CD4-positive, alpha-beta T cell (primary cell): ENCODE results near the gene KIAA1755. TPM values are rescaled to one million over a fixed set of nuclear protein-coding genes. Genes with fewer than 3 reads are reported as not detected.

Experiments used
- ATAC-seq: fragments of 200-7000 bp; cut with Tn5 transposase; one replicate; pipeline ENCODE4 v1.10.0; 2022; ENCODE audit warnings: mild to moderate bottlenecking; ENCODE audit not compliant: poor library complexity
- CTCF ChIA-PET: fragments of 350-600 bp; sonication (Branson Sonifier 250); formaldehyde crosslinking; loops from one replicate; lab custom pipeline; 2021; ENCODE audit warnings: antibody characterized with exemption, inconsistent platforms; lab: Charles Lee
- POLR2A ChIA-PET: fragments of 350-600 bp; sonication (Branson Sonifier 250); formaldehyde crosslinking; loops from one replicate; lab custom pipeline; 2021; ENCODE audit warnings: antibody characterized with exemption, inconsistent platforms; lab: Charles Lee
- DNase-seq, 14 experiments: peaks; one replicate each; pipeline ENCODE4 v3.0.0-alpha.2; 2013 to 2020; ENCODE audit warnings: mixed read lengths in 2 of 14
- H3K27ac ChIP-seq, 2 donors: one replicate each; pipeline versions ENCODE4 v1.5.1 to v1.7.0; 2013; ENCODE audit warnings: low read length in 2 of 2, low read depth in 1 of 2, mild to moderate bottlenecking in 1 of 2
- H3K27me3 ChIP-seq, 2 experiments: 1 replicate in 1 of 2; 2 replicates in 1 of 2; pipeline versions ENCODE4 v1.6.1 to v1.7.0; 2013; ENCODE audit warnings: low read length in 2 of 2, control low read depth in 1 of 2, mild to moderate bottlenecking in 1 of 2, moderate library complexity in 1 of 2; ENCODE audit not compliant: insufficient read depth in 2 of 2, control insufficient read depth in 1 of 2
- H3K36me3 ChIP-seq: one replicate; pipeline ENCODE4 v1.6.1; 2013; ENCODE audit warnings: low read length, control low read depth; ENCODE audit not compliant: insufficient read depth
- H3K4me1 ChIP-seq: one replicate; pipeline ENCODE4 v1.6.1; 2013; ENCODE audit warnings: low read length, control low read depth; ENCODE audit not compliant: insufficient read depth
- H3K4me3 ChIP-seq: one replicate; pipeline ENCODE4 v1.5.1; 2013; ENCODE audit warnings: mild to moderate bottlenecking, low read length, moderate library complexity
- H3K9me3 ChIP-seq, 2 experiments: 1 replicate in 1 of 2; 2 replicates in 1 of 2; pipeline versions ENCODE4 v1.6.1 to v1.7.0; 2013; ENCODE audit warnings: low read length in 2 of 2, mild to moderate bottlenecking in 2 of 2, control low read depth in 1 of 2, moderate library complexity in 1 of 2; ENCODE audit not compliant: control insufficient read depth in 1 of 2, insufficient read depth in 1 of 2
- H3K27ac Mint-ChIP-seq: one replicate; pipeline ENCODE4 v1.8.0; 2020; ENCODE audit warnings: mixed read lengths
- H3K27me3 Mint-ChIP-seq: one replicate; pipeline ENCODE4 v1.8.0; 2021; ENCODE audit warnings: mixed read lengths
- H3K36me3 Mint-ChIP-seq: one replicate; pipeline ENCODE4 v1.8.0; 2021; ENCODE audit warnings: low read depth, mixed read lengths
- H3K4me1 Mint-ChIP-seq: one replicate; pipeline ENCODE4 v1.8.0; 2021; ENCODE audit warnings: low read depth, mixed read lengths
- H3K4me3 Mint-ChIP-seq: one replicate; pipeline ENCODE4 v1.8.0; 2020; ENCODE audit warnings: mild to moderate bottlenecking, mixed read lengths
- H3K9me3 Mint-ChIP-seq: one replicate; pipeline ENCODE4 v1.8.0; 2020; ENCODE audit warnings: mixed read lengths
- intact Hi-C, 2 experiments: fragments of 100-400 bp; cut with DNase I in 1 of 2; cut with micrococcal nuclease in 1 of 2; formaldehyde crosslinking; loops; one replicate each; pipeline versions ENCODE4 v1.15.1 to v1.9.0; 2023 to 2025; cut with DNase I, micrococcal nuclease
- total RNA-seq, 174 experiments: library from RNA in 2 of 174; stranded (reverse) in 2 of 174; gene quantifications; one replicate each; pipeline ENCODE4 v1.2.3 and lab custom pipeline; 2021 to 2026
- TF ChIP-seq, protein P1 (sequence below): fragments of 200-600 bp; IDR thresholded peaks from one replicate; pipeline ENCODE4 v1.8.0; 2022; ENCODE audit warnings: antibody characterized with exemption, mild to moderate bottlenecking

The KIAA1755 gene
- total RNA-seq, 2 experiments from 2014 or later: not detected

- H3K27me3 ChIP-seq: peaks cover 0 to 3% of the 10 kb centered on the region in 2 experiments
- no peaks in the 10 kb centered on the region for H3K9me3 ChIP-seq
- Mint-ChIP-seq H3K27ac (no peak overlapping the region), H3K4me3 (no peak overlapping the region), H3K36me3 (no peaks in the 10 kb centered on the region), H3K4me1 (no peaks in the 10 kb centered on the region), H3K9me3 (no peaks in the 10 kb centered on the region), H3K27me3 (peaks cover 15% of the 10 kb centered on the region)
- ChIA-PET POLR2A (no interaction called here), CTCF (no interaction called here)
- DNase-seq (no peak), ATAC-seq (no peak)
- no peaks in the 10 kb centered on the region for H3K4me1 ChIP-seq
- no peaks in the 10 kb centered on the region for H3K36me3 ChIP-seq
- intact Hi-C loops: no loop called here
- no peak overlapping the region for H3K4me3 ChIP-seq
- no peak overlapping the region for H3K27ac ChIP-seq
- TF ChIP-seq, protein P1, sequence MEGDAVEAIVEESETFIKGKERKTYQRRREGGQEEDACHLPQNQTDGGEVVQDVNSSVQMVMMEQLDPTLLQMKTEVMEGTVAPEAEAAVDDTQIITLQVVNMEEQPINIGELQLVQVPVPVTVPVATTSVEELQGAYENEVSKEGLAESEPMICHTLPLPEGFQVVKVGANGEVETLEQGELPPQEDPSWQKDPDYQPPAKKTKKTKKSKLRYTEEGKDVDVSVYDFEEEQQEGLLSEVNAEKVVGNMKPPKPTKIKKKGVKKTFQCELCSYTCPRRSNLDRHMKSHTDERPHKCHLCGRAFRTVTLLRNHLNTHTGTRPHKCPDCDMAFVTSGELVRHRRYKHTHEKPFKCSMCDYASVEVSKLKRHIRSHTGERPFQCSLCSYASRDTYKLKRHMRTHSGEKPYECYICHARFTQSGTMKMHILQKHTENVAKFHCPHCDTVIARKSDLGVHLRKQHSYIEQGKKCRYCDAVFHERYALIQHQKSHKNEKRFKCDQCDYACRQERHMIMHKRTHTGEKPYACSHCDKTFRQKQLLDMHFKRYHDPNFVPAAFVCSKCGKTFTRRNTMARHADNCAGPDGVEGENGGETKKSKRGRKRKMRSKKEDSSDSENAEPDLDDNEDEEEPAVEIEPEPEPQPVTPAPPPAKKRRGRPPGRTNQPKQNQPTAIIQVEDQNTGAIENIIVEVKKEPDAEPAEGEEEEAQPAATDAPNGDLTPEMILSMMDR: no peak
Measured at GRCh38 chr20:38200646-38201045, 59.9 kb downstream of the KIAA1755 start.

DNA sequence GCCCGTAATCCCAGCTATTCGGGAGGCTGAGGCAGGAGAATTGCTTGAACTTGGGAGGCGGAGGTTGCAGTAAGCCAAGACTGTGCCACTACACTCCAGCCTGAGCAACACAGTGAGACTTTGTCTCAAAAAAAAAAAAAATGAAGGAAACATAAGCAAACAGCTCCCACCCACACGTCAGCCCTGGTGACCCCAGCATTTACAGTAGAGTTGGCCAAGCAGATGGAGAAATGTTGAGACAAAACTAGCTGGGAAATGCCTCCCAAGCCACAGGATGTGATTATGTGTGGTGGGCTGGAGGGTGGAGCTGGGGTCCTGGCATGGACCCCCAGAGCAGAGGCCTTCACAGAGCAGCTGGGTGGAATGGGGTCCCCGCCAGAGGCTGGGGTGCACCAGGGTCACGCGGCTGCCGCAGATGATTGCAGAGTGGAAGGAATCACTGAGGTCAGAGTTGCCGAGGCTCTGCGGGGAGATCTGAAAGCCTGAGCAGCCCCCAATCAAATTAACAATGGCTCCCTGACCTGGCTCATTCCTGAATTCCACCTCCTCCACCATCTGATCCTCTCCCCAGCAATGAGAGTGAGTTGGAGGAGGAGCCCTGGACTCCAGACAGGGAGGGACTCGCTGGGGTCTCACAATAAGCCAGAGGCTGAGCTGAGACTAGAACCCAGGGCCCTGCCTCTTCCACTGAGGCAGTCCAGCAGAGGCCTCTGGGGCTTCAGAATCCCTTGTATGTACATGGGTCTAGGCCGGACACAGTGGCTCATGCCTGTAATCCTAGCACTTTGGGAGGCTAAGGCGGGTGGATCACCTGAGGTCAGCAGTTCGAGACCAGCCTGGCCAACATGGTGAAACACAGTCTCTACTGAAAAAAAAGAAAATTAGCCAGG lies 60.8 kb downstream of the KIAA1755 start:
- no peak for ATAC-seq
- intact Hi-C loops: no loop called here
- CTCF ChIA-PET: no interaction called here

GRCh38 chr20:38198238-38198861 lies 62.2 kb downstream of the KIAA1755 start:
- H3K4me1 Mint-ChIP-seq: no peaks in the 10 kb centered on the region
- H3K36me3 Mint-ChIP-seq: no peaks in the 10 kb centered on the region
- no peak overlapping the region for H3K27ac Mint-ChIP-seq
- Histone ChIP-seq H3K9me3 (no peaks in the 10 kb centered on the region), H3K4me1 (no peaks in the 10 kb centered on the region), H3K36me3 (no peaks in the 10 kb centered on the region), H3K27ac (no peak overlapping the region), H3K4me3 (no peak overlapping the region), H3K27me3 (peaks cover 0 to 7% of the 10 kb centered on the region in 2 experiments)
- intact Hi-C loops: no loop called here
- no peak for ATAC-seq
- no peaks in the 10 kb centered on the region for H3K9me3 Mint-ChIP-seq
- TF ChIP-seq, protein P1: no peak
- ChIA-PET CTCF (no interaction called here), POLR2A (no interaction called here)
- H3K4me3 Mint-ChIP-seq: no peak overlapping the region
- peaks cover 26% of the 10 kb centered on the region for H3K27me3 Mint-ChIP-seq
- no peak for DNase-seq

More for the DNA sequence above, 60.8 kb downstream of the KIAA1755 start:
- H3K36me3 Mint-ChIP-seq: no peaks in the 10 kb centered on the region
- no peak overlapping the region for H3K27ac ChIP-seq
- peaks cover 0 to 3% of the 10 kb centered on the region in 2 experiments for H3K27me3 ChIP-seq
- H3K9me3 Mint-ChIP-seq: no peaks in the 10 kb centered on the region
- no peak overlapping the region for H3K4me3 Mint-ChIP-seq
- no peaks in the 10 kb centered on the region for H3K4me1 ChIP-seq
- H3K4me3 ChIP-seq: no peak overlapping the region
- no peak for DNase-seq
- H3K9me3 ChIP-seq: no peaks in the 10 kb centered on the region
- H3K27me3 Mint-ChIP-seq: peaks cover 23% of the 10 kb centered on the region
- no peaks in the 10 kb centered on the region for H3K36me3 ChIP-seq
- H3K4me1 Mint-ChIP-seq: no peaks in the 10 kb centered on the region
- POLR2A ChIA-PET: no interaction called here
- H3K27ac Mint-ChIP-seq: no peak overlapping the region
- TF ChIP-seq, protein P1: no peak
